HG03045 (cell line): Measurements from ENCODE around the gene COTL1.

ENCODE experiments used
- ATAC-seq: cut with Tn5 transposase; IDR thresholded peaks from one replicate; pipeline ENCODE4 v1.9.1; 2021; ENCODE audit warnings: mild to moderate bottlenecking, moderate library complexity; ENCODE audit not compliant: unreplicated experiment

COTL1 gene

DNA sequence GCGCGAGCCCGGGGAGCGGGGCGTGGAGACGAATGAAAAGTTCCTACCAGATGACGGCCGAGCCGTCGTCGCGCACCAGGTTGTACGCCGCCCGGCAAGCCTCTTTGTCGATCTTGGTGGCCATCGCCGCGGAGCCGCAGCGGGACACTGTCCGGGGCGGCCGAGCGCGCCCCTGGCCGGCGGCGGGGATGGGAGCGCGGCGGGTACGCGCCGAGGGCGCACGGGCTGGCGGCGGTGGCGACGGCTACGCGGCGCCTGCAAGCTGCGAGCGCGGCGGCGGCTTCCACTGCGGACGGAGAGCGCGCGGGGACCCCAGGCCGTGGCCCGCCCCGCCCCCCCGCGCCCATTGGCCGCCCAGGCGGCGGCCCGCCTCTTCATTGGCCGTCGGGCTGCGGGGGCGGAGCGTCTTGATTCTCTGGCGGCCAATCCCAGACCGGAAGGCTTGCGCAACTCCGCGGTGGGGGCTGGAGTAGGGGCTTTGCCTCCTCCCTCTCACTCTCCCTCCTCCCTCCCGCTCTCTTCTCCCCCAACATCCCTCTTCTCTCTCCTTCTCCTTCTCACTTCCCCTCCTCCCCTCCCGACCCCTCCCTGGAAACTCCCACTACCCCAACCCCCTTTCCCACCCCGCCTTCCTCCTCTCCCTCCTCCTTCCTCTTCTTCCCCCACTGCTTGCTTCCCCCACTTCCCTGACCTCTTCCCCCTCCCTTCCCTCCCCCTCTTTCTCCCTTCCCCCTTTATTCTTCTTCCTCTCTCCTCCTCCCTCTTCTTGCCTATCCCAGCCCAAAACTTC is at the start of gene COTL1:
COTL1 (minus strand) TSS at position 288 of the 790 bp plus-strand sequence; CDS start at position 124, 164 bp downstream.
- ATAC-seq: peak; percentile 76

GRCh38 chr16:84665843-84666242 is 48.0 kb upstream of the COTL1 start:
- no peak for ATAC-seq

GRCh38 chr16:84665359-84665758 is 47.5 kb upstream of the COTL1 start:
- ATAC-seq: no peak

DNA sequence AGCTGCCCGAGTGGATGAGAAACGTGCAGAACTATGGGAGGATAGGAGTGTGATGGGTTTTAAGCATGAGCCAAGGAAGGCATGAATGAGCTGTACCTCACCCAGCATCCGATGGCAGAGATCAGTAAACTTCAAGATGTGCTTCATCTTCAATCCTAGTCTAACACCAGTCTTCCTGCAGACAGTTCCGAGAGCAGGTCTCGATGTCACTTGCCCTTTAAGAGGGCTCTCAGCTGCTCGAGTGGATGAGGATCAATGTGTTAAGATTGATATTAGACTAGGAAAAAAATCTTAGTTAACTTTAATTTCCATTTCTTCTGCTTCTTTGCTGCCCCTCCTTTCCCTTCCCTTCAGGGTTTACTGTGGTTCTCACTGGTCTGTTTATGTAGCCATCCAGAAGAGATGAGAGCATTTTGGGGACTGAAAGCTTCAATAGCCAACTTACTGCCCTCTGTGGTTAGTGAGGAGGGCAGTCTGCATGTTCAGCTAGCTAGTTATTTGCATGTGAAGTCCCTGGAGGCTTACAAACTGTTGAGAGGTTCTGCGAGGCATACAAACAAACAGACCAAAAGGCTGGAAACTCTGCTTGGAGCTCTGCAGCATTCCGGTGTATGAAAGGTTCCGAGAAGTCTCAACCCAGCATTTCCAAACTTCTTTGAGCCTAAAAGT is 45.7 kb upstream of the COTL1 start:
- ATAC-seq: peak; percentile 61

GRCh38 chr16:84662471-84662870 is 44.6 kb upstream of the COTL1 start:
- ATAC-seq: no peak

DNA sequence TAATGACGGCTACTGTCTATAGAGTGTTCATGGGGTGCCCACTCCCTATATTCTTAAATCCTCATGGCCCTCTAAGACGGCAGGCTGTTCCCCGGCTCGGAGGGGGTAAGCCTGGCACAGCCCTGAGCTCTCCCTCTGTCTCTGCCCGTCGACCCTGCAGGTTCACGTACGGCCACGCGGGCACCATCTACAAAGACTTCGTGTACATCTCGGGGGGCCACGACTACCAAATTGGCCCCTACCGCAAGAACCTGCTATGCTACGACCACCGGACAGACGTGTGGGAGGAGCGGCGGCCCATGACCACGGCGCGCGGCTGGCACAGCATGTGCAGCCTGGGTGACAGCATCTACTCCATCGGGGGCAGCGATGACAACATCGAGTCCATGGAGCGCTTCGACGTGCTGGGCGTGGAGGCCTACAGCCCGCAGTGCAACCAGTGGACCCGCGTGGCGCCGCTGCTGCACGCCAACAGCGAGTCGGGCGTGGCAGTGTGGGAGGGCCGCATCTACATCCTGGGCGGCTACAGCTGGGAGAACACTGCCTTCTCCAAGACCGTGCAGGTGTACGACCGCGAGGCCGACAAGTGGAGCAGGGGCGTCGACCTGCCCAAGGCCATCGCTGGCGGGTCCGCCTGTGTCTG is 43.7 kb upstream of the COTL1 start:
- no peak for ATAC-seq

DNA sequence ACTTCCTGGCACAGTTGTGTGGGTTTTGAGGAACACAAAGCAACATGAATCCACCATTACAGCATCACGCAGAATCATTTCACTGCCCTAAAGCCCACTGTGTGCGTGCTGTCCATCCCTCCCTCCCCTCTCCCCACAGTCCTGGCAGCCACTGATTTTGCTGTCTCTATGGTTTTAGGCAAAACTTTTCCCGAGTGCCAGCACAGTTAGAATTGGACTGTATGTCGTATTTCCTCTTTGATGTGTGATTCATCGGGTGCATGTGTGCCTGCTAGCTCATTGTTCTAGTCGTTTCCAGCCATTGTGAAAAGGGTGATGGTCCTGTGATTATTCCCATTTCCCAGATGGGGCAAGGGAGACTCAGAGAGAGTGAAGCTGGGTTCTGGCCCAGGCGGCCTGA is 43.1 kb upstream of the COTL1 start:
- ATAC-seq: no peak

GRCh38 chr16:84659656-84660300 is 41.9 kb upstream of the COTL1 start:
- no peak for ATAC-seq

DNA sequence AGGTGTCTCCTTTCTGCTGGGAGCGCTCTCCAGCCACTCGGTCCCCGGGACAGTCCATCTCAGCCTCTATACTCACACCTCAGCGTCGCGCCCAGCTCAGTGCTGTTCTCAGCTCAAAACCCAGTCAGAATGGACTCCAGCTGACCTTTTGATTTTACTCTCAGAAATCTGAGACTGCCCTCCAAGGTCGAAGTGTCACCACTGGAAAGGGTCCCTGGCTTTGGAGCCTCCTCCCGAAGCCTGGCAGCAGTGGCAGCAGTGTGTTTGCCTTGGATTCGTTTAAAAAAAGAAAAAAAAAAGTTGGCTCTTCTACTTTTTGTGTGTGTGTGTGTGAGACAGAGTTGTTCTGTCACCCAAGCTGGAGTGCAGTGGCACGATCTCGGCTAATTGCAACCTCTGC is 40.8 kb upstream of the COTL1 start:
- ATAC-seq: no peak

GRCh38 chr16:84657229-84657837 is 39.5 kb upstream of the COTL1 start:
- no peak for ATAC-seq

GRCh38 chr16:84656649-84657048 is 38.8 kb upstream of the COTL1 start:
- no peak for ATAC-seq

- ATAC-seq: no peak
Observed at GRCh38 chr16:84654998-84655397, 37.1 kb upstream of the COTL1 start.

DNA sequence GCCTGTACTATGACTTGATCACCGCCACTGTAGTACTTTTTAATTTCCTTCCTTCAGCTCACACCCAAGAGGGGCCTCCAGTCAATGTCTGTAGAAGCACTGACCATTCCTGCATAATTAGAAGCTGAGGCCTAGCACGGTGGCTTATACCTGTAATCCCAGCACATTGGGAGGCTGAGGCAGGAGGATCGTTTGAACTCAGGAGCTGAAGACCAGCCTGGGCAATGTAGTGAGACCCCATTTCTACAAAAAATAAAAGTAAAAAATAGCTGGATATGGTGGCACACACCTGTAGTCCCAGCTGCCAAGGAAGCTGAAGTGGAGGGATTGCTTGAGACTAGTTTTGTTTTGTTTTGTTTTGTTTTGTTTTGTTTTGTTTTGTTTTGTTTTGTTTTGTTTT is 36.4 kb upstream of the COTL1 start:
- ATAC-seq: no peak

DNA sequence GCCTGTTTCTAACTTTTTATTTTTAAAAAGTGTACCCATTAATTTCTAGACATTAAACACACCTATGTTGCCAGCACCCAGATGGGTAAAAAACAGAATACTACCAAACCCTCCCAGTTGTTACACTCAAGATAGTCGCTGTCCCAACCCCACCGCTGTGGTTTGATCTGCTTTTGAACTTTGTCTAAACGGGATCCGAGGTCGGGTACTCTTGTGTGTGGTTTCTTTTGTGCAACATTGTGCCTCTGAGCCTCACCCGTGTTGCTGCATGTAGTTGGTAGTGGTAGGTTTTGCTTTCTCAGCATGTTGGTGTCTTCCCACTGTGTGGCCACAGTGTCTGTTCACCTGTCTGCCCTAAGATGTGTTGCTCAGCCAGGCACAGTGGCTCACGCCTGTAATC is 34.7 kb upstream of the COTL1 start:
- ATAC-seq: no peak

DNA sequence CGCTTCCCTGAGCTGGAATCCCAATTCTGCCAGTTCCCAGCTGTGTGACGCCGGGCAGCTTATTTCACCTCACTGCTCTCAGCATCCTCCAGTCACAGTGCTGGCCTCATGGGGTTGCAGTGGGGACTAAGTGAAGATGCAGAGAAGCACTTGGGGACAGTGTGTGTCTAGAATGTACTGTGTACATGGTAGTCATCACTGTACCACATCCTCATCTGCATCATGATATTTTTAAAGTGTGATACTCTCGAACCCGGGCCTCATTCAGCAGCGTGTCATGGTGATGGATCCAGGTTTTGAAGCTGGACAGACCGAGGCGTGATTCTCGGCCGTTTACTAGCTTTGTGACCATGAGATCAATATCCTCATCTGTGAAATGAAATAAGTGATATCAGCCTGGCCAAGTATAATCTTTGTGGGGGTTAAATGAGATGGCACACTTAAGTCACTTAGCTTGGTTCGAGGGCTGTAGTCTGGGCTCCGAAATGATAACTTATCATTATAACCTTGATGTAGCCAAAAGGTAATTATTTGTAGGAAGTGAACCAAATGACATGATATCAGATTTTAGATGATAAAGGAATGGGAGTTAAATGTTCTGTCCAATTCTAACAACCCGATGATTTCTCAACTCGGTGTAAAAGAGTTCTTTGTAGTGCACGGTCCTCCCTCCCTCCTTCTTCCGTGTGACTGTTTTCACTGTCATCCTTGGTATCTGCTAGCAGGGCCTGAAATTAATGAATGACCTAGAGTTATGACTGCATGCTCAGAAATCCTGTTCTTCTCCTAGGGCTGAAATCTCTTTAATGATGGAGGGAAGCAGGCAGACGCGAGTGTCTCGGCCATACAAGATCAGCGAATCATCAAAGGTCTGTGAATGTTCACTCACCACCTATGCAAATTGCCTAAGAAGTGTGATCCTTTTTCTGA is 32.4 kb upstream of the COTL1 start:
- ATAC-seq: no peak

DNA sequence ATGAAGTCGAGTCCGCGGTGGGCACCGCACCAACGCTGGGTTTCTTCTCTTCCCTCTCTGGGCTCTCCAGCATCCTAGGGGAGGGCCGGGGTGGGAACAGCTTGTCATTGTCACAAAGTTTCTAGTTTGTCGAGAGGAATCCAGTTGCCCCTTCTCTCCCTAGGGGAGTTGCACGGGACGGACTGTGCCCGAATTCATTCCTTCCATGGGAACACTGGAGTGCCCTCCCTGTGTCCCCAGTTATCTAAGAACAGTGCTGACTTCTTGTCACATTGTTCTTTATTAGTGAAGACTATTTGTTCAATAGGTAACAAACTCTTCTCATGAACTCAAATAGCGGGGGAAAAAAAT is 31.6 kb upstream of the COTL1 start:
- no peak for ATAC-seq

DNA sequence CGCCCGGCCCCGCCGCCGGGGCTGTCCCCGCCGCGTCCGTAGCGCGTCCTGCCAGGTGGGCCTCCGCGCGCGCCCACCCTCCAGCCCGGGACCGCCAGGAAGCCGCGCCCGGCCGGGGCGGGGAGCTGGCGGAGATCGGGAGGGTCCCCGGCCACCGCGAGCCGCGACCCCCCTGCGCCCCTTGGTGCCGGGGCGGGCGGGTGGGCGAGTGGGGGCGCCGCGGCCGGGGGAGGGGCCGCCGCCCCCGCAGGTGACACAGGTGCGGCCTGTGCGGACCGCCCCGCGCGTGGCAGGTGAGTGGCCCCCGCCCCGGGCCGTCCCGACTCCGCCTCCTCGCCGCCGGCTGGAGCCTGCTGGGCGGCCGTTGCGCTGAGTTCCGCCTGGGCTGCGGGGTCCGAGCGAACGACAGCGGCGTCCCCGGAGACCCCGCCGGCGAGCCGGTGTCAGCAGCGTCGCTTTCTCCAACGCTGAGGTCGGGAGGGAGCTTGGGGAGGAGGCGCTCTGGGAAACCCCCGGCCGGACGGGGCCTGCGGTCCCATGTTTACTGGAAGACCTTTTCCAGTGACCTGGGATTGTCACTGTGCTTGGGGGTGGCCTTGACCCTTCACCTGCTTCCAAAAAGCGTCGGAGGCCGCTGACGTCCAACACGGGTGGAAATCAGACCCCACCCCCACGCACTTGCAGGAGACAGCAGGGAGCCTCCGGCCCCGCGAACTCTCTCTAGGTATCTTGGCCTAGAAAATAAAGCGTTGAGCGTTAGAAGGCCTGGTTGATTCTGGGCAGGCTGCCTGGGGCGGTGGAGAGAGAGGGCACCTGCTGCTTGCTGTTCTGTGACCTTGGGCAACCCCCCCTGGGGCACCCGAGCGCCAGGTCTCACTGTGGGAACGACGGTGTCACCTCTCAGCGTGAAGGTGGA is 31.0 kb upstream of the COTL1 start:
- ATAC-seq: peak; percentile 62

- ATAC-seq: peak; percentile 84
Observed at GRCh38 chr16:84647828-84648594, 30.1 kb upstream of the COTL1 start, which contains the start of gene KLHL36. TSS of gene KLHL36 (plus strand) at chr16:84648511. CDS start at chr16:84650868, 2,357 bp downstream.
